ENCODE measurements around the gene RNF144B. TPM values are rescaled to one million over a fixed set of nuclear protein-coding genes. Genes with fewer than 3 reads are reported as not detected.
"Not testable (repeated sequence)": the region's sequence is repeated elsewhere in the genome, so short reads cannot be mapped to it uniquely, and the experiment has no call there.

The RNF144B gene
- total and polyA plus RNA-seq, 4 donors: 3.3 to 12.0 (median 6.3) TPM

DNA sequence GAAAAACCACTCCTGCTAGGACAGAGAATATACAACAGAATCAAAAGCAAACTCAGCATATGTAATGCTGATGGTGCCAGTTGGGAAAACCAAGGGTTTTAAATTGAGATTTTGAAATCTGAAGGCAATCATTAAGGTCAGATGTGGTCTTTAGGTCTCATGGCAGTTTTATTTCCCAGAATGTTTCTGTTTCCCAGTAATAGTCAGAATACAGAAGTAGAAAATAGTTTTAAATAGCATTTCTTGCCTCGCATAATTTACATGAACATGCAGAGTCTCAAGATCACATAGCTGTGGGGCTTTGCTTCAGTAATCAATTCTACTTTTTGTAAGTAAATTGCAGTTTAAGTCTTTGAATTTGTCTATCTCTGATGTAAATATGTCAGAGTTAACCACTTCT lies 58.1 kb downstream of the RNF144B start:
- no peak overlapping the region for H3K4me3 ChIP-seq (ENCODE audit: low read depth, low read length)
- no peaks in the 10 kb centered on the region for H3K9me3 ChIP-seq (ENCODE audit: control insufficient read depth, insufficient read depth, low read length)
- no peaks in the 10 kb centered on the region for H3K27me3 ChIP-seq (ENCODE audit: control insufficient read depth, insufficient read depth, low read length)
- H3K4me1 ChIP-seq (ENCODE audit: control insufficient read depth, insufficient read depth, low read length): no peaks in the 10 kb centered on the region
- H3K27ac ChIP-seq (ENCODE audit: low read depth, low read length): no peak overlapping the region
- no peaks in the 10 kb centered on the region for H3K36me3 ChIP-seq (ENCODE audit: control insufficient read depth, insufficient read depth, low read length)
- no peak for DNase-seq (ENCODE audit: low read depth in 4 of 6, low spot score in 6 of 6)
- no CpG with 5 or more reads among the region's 1 CpG for WGBS (ENCODE audit: insufficient coverage)

DNA sequence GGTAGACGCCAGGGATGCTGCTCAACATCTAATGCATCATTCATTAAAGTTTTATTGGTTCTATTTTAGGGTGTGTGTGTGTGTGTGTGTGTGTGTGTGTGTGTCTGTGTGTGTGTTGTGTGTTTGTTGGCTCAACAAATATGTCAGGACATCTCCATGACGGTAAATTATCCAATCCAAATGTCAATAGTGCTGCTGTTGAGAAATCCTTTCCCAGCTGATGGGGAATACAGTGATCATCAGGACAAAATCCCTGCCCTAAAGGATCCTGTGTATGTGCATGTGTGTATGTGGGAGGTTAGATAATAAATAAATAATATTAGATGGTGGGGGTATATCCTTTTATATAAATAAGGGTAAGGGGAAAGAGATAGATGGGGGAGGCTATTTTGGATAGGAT lies 59.6 kb downstream of the RNF144B start:
- H3K36me3 ChIP-seq (ENCODE audit: control insufficient read depth, insufficient read depth, low read length): no peaks in the 10 kb centered on the region
- no CpG with 5 or more reads among the region's 2 CpGs for WGBS (ENCODE audit: insufficient coverage)
- H3K27me3 ChIP-seq (ENCODE audit: control insufficient read depth, insufficient read depth, low read length): no peaks in the 10 kb centered on the region

DNA sequence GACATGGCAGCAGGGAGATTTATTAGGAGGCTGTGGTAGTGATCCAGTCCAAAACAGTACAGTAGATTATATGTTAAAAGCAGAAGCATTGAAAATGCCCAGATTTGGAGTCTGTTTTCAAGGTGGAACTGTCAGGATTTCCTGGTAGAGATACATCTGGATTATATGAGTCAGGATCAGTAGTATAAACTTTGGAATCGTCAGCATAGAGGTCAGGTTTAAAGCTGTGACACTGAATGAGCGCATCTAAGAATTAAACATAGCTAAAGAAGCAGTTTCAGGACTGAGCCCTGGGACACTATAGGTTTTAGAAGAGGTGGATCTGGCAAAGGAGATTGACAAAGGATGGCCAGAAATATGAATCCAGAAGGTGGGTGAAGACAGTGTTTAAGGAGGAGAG lies 60.4 kb downstream of the RNF144B start:
- Histone ChIP-seq H3K36me3 (ENCODE audit: control insufficient read depth, insufficient read depth, low read length) (no peaks in the 10 kb centered on the region), H3K9me3 (ENCODE audit: control insufficient read depth, insufficient read depth, low read length) (no peaks in the 10 kb centered on the region), H3K4me1 (ENCODE audit: control insufficient read depth, insufficient read depth, low read length) (no peaks in the 10 kb centered on the region), H3K27me3 (ENCODE audit: control insufficient read depth, insufficient read depth, low read length) (no peaks in the 10 kb centered on the region), H3K27ac (ENCODE audit: low read depth, low read length) (no peak overlapping the region), H3K4me3 (ENCODE audit: low read depth, low read length) (no peak overlapping the region)
- WGBS (ENCODE audit: insufficient coverage): 94% methylated on average over 2 of the region's 2 CpGs
- no peak for DNase-seq (ENCODE audit: low read depth in 4 of 6, low spot score in 6 of 6)

More for the DNA sequence above, 59.6 kb downstream of the RNF144B start:
- no peak overlapping the region for H3K27ac ChIP-seq (ENCODE audit: low read depth, low read length)
- no peak for DNase-seq (ENCODE audit: low read depth in 4 of 6, low spot score in 6 of 6)
- no peak overlapping the region for H3K4me3 ChIP-seq (ENCODE audit: low read depth, low read length)
- no peaks in the 10 kb centered on the region for H3K9me3 ChIP-seq (ENCODE audit: control insufficient read depth, insufficient read depth, low read length)
- no peaks in the 10 kb centered on the region for H3K4me1 ChIP-seq (ENCODE audit: control insufficient read depth, insufficient read depth, low read length)

DNA sequence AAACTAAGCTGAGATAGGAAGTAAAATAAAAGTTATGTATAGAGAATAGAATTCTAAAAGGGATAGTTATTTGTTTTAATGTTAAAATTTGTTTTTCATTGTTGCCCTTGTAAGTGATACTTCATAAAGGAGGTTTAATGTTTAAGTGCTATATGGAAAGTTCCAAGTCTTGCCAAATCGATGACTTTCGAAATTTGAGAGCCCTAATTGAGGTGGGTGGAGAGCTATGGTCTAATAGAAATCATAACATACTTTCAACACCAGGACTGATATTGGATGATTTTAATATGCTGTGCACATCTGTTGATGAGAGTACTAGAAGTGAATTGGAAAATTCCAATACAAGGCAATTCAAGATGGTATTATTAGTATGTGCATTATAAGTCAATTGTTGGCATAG lies 64.6 kb downstream of the RNF144B start:
- H3K4me3 ChIP-seq (ENCODE audit: low read depth, low read length): no peak overlapping the region
- no peaks in the 10 kb centered on the region for H3K36me3 ChIP-seq (ENCODE audit: control insufficient read depth, insufficient read depth, low read length)
- no peak overlapping the region for H3K27ac ChIP-seq (ENCODE audit: low read depth, low read length)
- no CpG with 5 or more reads among the region's 2 CpGs for WGBS (ENCODE audit: insufficient coverage)
- no peak for DNase-seq (ENCODE audit: low read depth in 4 of 6, low spot score in 6 of 6)
- no peaks in the 10 kb centered on the region for H3K27me3 ChIP-seq (ENCODE audit: control insufficient read depth, insufficient read depth, low read length)
- H3K9me3 ChIP-seq (ENCODE audit: control insufficient read depth, insufficient read depth, low read length): no peaks in the 10 kb centered on the region
- no peaks in the 10 kb centered on the region for H3K4me1 ChIP-seq (ENCODE audit: control insufficient read depth, insufficient read depth, low read length)

DNA sequence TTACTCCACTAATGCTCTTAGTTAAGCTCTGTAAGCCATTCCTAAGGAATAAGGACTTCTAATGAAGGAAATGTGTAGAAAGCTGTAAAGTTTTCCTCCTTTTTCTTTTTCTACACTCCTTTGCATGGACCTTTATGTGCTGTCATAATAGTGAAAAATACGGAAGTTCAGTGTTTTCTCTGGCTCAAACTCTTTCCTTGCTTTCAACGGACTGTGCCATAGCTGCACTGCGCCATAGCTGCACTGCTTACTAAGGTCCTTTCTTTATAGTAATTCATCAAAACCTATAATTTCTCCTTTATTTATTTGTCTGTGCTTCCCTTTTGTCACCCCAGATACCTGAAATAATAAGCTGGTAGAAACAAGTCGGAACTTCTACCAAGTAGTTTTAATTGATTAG lies 67.3 kb downstream of the RNF144B start:
- no peaks in the 10 kb centered on the region for H3K27me3 ChIP-seq (ENCODE audit: control insufficient read depth, insufficient read depth, low read length)
- DNase-seq (ENCODE audit: low read depth in 4 of 6, low spot score in 6 of 6): no peak
- H3K27ac ChIP-seq (ENCODE audit: low read depth, low read length): no peak overlapping the region
- H3K36me3 ChIP-seq (ENCODE audit: control insufficient read depth, insufficient read depth, low read length): no peaks in the 10 kb centered on the region
- no peaks in the 10 kb centered on the region for H3K9me3 ChIP-seq (ENCODE audit: control insufficient read depth, insufficient read depth, low read length)
- WGBS (ENCODE audit: insufficient coverage): no CpG with 5 or more reads among the region's 4 CpGs
- no peaks in the 10 kb centered on the region for H3K4me1 ChIP-seq (ENCODE audit: control insufficient read depth, insufficient read depth, low read length)
- no peak overlapping the region for H3K4me3 ChIP-seq (ENCODE audit: low read depth, low read length)

DNA sequence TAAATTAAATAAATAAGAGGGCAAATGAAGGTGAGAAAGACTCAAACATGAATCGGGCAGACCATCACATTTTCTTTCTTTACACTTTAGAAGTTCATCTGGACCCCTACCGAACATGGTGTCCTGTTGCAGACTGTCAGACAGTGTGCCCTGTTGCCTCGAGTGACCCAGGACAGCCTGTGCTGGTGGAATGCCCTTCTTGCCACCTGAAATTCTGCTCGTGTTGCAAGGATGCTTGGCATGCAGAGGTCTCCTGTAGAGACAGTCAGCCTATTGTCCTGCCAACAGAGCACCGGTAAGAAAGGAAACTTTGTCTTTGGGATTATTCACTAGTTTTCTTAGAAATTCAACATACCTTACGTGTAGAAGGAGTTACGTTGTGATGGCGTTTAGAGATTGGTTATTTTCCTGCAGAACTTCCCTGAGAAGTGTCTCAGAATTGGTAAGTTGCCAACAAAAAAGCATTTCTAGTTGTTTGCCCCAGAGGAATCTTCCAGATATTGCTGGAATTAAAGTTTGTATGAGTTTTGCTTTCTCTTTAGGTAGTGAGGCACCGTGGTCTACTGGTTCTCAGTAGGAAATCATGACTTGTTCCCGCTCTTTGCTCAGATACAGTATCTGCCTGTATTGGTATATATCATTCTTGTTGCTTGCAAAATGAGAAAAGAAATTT lies 70.1 kb downstream of the RNF144B start:
- DNase-seq (ENCODE audit: low read depth in 4 of 6, low spot score in 6 of 6): peak in 1 of 6 donors; percentile 45
- Histone ChIP-seq H3K4me3 (ENCODE audit: low read depth, low read length) (no peak overlapping the region), H3K27ac (ENCODE audit: low read depth, low read length) (no peak overlapping the region), H3K9me3 (ENCODE audit: control insufficient read depth, insufficient read depth, low read length) (no peaks in the 10 kb centered on the region), H3K36me3 (ENCODE audit: control insufficient read depth, insufficient read depth, low read length) (no peaks in the 10 kb centered on the region), H3K27me3 (ENCODE audit: control insufficient read depth, insufficient read depth, low read length) (no peaks in the 10 kb centered on the region), H3K4me1 (ENCODE audit: control insufficient read depth, insufficient read depth, low read length) (no peaks in the 10 kb centered on the region)
- 70% methylated on average over 7 of the region's 10 CpGs for WGBS (ENCODE audit: insufficient coverage)

DNA sequence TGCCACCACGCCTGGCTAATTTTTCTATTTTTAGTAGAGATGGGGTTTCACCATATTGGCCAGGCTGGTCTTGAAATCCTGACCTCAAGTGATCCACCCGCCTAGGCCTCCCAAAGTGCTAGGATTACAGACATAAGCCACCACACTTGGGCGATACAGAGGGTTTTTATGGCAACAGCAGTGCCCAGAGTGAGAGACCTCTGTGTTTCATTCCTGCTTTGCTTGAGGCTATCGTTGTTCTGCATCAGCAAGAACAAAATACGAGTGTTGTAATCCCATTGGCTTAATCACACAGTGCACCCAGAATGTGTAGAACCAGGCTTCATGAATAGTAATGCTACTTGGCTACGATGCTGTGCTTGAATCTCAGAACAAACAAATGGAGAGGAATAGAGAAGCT lies 70.9 kb downstream of the RNF144B start:
- not testable (repeated sequence) for H3K9me3 ChIP-seq (ENCODE audit: control insufficient read depth, insufficient read depth, low read length); H3K27ac ChIP-seq (ENCODE audit: low read depth, low read length); H3K4me3 ChIP-seq (ENCODE audit: low read depth, low read length); H3K4me1 ChIP-seq (ENCODE audit: control insufficient read depth, insufficient read depth, low read length); H3K36me3 ChIP-seq (ENCODE audit: control insufficient read depth, insufficient read depth, low read length); H3K27me3 ChIP-seq (ENCODE audit: control insufficient read depth, insufficient read depth, low read length)
- WGBS (ENCODE audit: insufficient coverage): 76% methylated on average over 6 of the region's 6 CpGs
- DNase-seq (ENCODE audit: low read depth in 4 of 6, low spot score in 6 of 6): peak in 1 of 6 donors; percentile 36

DNA sequence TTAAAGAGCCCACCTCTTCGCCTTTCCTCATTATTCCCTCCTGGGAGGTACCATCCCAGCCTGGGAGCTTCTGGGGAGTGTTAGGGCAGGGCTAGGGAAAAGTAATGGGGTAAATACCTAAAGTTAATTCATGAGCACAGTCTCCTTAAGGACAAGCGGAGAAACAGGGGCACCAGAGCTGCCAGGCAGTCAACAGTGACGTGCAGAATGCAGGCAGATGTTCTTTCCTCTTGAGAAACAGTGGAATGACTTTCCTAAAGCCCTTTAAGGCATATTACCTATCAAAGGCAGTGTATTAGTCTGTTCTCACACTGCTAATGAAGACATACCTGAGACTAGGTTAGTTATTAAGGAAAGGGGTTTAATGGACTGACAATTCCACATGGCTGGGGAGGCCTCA lies 76.3 kb downstream of the RNF144B start:
- Histone ChIP-seq H3K27me3 (ENCODE audit: control insufficient read depth, insufficient read depth, low read length) (no peaks in the 10 kb centered on the region), H3K4me1 (ENCODE audit: control insufficient read depth, insufficient read depth, low read length) (no peaks in the 10 kb centered on the region), H3K27ac (ENCODE audit: low read depth, low read length) (no peak overlapping the region), H3K9me3 (ENCODE audit: control insufficient read depth, insufficient read depth, low read length) (no peaks in the 10 kb centered on the region), H3K4me3 (ENCODE audit: low read depth, low read length) (no peak overlapping the region), H3K36me3 (ENCODE audit: control insufficient read depth, insufficient read depth, low read length) (no peaks in the 10 kb centered on the region)
- no CpG with 5 or more reads among the region's 3 CpGs for WGBS (ENCODE audit: insufficient coverage)
- no peak for DNase-seq (ENCODE audit: low read depth in 4 of 6, low spot score in 6 of 6)

DNA sequence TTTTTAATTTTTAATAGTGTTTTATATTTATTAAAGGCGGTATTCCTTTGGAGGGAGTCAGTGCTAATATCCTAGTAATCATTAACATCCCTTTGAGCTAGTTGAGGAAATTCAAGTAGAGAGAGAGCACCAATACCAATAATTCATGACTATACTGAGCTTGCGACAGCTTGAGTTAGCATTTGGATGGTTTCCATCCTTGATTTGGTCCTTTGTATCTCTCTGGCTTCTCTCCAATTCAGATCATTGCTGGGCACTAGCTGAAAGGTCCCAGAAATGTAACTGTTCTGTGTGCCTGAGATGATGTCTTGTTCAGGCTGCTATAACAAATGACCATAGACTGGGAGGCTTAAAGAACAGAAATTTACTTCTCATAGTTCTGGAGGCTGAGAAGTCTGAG lies 77.0 kb downstream of the RNF144B start:
- Histone ChIP-seq H3K4me1 (ENCODE audit: control insufficient read depth, insufficient read depth, low read length) (no peaks in the 10 kb centered on the region), H3K36me3 (ENCODE audit: control insufficient read depth, insufficient read depth, low read length) (no peaks in the 10 kb centered on the region), H3K9me3 (ENCODE audit: control insufficient read depth, insufficient read depth, low read length) (no peaks in the 10 kb centered on the region), H3K4me3 (ENCODE audit: low read depth, low read length) (no peak overlapping the region), H3K27ac (ENCODE audit: low read depth, low read length) (no peak overlapping the region), H3K27me3 (ENCODE audit: control insufficient read depth, insufficient read depth, low read length) (no peaks in the 10 kb centered on the region)
- no CpG with 5 or more reads among the region's 2 CpGs for WGBS (ENCODE audit: insufficient coverage)
- peak in 2 of 6 donors; percentile 56 to 62 for DNase-seq (ENCODE audit: low read depth in 4 of 6, low spot score in 6 of 6)

DNA sequence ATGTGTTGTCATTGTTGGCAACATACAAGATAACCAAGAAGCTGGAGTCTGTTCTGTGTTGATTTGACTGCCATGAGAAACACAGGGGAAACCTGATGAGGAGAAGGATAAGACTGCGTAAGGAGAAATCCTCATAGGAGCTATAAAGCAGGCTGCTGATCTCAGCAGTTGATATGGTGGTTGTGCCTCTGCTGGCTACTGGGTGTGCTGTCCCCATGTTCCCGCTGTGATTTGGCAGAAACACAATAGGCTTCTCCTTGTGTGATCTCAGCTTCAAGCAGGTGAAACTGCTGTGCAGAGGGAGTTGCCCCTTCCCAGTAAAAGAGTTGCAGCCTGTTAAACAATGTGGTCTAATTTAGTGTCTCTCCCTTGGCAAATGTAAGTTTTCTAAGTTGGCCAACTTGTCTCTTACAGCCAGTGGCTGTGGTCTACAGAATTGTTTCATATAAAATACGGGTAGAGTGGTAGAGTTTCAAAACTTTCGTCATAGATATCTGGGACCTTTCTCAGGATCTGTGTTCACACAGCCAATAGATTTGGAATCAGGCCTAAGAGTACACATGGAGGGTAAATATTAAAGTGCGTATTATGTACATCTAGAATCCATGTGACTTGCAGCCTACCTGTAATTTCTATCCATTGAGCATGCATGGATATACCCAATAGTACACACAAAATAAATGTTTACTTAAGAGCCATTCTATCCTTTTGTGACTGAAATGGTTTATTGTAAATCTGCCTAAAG lies 78.4 kb downstream of the RNF144B start:
- no peak for DNase-seq (ENCODE audit: low read depth in 4 of 6, low spot score in 6 of 6)
- H3K27ac ChIP-seq (ENCODE audit: low read depth, low read length): no peak overlapping the region
- 74% methylated on average over 3 of the region's 5 CpGs for WGBS (ENCODE audit: insufficient coverage)

More for the DNA sequence above, 78.4 kb downstream of the RNF144B start:
- Histone ChIP-seq H3K36me3 (ENCODE audit: control insufficient read depth, insufficient read depth, low read length) (no peaks in the 10 kb centered on the region), H3K27me3 (ENCODE audit: control insufficient read depth, insufficient read depth, low read length) (no peaks in the 10 kb centered on the region), H3K9me3 (ENCODE audit: control insufficient read depth, insufficient read depth, low read length) (no peaks in the 10 kb centered on the region), H3K4me1 (ENCODE audit: control insufficient read depth, insufficient read depth, low read length) (no peaks in the 10 kb centered on the region), H3K4me3 (ENCODE audit: low read depth, low read length) (no peak overlapping the region)
